C4-2B (cell line): ENCODE measurements around the gene AK8.

Source experiments
- H3K27ac ChIP-seq: fragments of 450-650 bp; 2 replicates; pipeline ENCODE4 v1.5.1; 2017
- CTCF ChIP-seq: fragments of 450-650 bp; conservative IDR thresholded peaks from 2 replicates; pipeline ENCODE4 v1.5.1; 2017; ENCODE audit warnings: mild to moderate bottlenecking
- ZFX ChIP-seq: fragments of 450-650 bp; IDR thresholded peaks from 2 replicates; pipeline ENCODE4 v1.6.1; 2017

The AK8 gene

GRCh38 chr9:132729235-132729890 lies 148.7 kb downstream of the AK8 start:
- no peak for TF ChIP-seq ZFX
- no peak for TF ChIP-seq CTCF
- no peak overlapping the region for H3K27ac ChIP-seq

- H3K27ac ChIP-seq = no peak overlapping the region
- TF ChIP-seq ZFX (no peak), CTCF (no peak)
These were observed 149.6 kb downstream of the AK8 start for GRCh38 chr9:132728497-132728896.

- no peak overlapping the region for H3K27ac ChIP-seq
- TF ChIP-seq CTCF (no peak), ZFX (no peak)
These were observed 150.0 kb downstream of the AK8 start for GRCh38 chr9:132728071-132728470.

GRCh38 chr9:132726576-132727130 lies 151.4 kb downstream of the AK8 start:
- no peak for TF ChIP-seq CTCF
- TF ChIP-seq ZFX = no peak
- no peak overlapping the region for H3K27ac ChIP-seq

- H3K27ac ChIP-seq = no peak overlapping the region
- TF ChIP-seq CTCF (no peak), ZFX (no peak)
These were observed 152.8 kb downstream of the AK8 start for GRCh38 chr9:132725306-132725705.

GRCh38 chr9:132723809-132724208 lies 154.3 kb downstream of the AK8 start:
- TF ChIP-seq CTCF = no peak
- no peak for TF ChIP-seq ZFX
- no peak overlapping the region for H3K27ac ChIP-seq

- TF ChIP-seq ZFX = no peak
- no peak for TF ChIP-seq CTCF
- H3K27ac ChIP-seq = no peak overlapping the region
These were observed 155.5 kb downstream of the AK8 start for GRCh38 chr9:132722564-132723065.
